HepG2 (cell line): ENCODE measurements around the gene VAMP8. TPM values are rescaled to one million over a fixed set of nuclear protein-coding genes. Genes with fewer than 3 reads are reported as not detected.
"Not testable (repeated sequence)": the region's sequence is repeated elsewhere in the genome, so short reads cannot be mapped to it uniquely, and the experiment has no call there.

Experiments used
- ATAC-seq: fragments of 200-7000 bp; cut with Tn5 transposase; 3 replicates; pipeline ENCODE4 v1.9.1; 2020; ENCODE audit warnings: mild to moderate bottlenecking, moderate library complexity
- BruUV-seq: library from RNA; stranded (reverse); fragments of 400-500 nt; replicated peaks from 2 replicates; lab custom pipeline; 2021; lab: Mats Ljungman, UMichigan
- CTCF ChIA-PET: fragments of 300-600 bp; formaldehyde crosslinking; extraction: SDS; loops from one replicate; lab custom pipeline; 2021; ENCODE audit warnings: low total read pairs, inconsistent platforms, low intra/inter-chr PET ratio; lab: Yijun Ruan, JAX
- POLR2A ChIA-PET: fragments of 350-600 bp; sonication (Branson Sonifier 250); formaldehyde crosslinking; loops from one replicate; lab custom pipeline; 2020; ENCODE audit warnings: antibody characterized with exemption, inconsistent platforms; lab: Yijun Ruan, JAX
- DNase-seq: peaks from one replicate; pipeline ENCODE4 v3.0.0-alpha.2; 2015; ENCODE audit warnings: low spot score
- FAIRE-seq: peaks from 3 replicates; lab custom pipeline; 2011; peaks lifted over from hg19 to GRCh38; lab: Jason Lieb, UNC
- H2AFZ ChIP-seq: one replicate; pipeline ENCODE4 v1.6.1; 2011; ENCODE audit warnings: low read length, inconsistent platforms
- H3K27ac ChIP-seq: fragments of 300-600 bp; 3 replicates; pipeline ENCODE4 v1.8.0; 2011; ENCODE audit warnings: mixed run types, mild to moderate bottlenecking, mixed read lengths, low read length, inconsistent platforms; ENCODE audit not compliant: insufficient read depth; ENCODE audit errors: extremely low read length
- H3K27me3 ChIP-seq, 2 experiments: fragments of 200-600 bp in 1 of 2; 2 replicates in 1 of 2; 3 replicates in 1 of 2; pipeline versions ENCODE4 v1.6.0 to v1.8.0; 2011; ENCODE audit warnings: low read length in 2 of 2, mild to moderate bottlenecking in 2 of 2, moderate library complexity in 2 of 2, inconsistent platforms in 1 of 2; ENCODE audit not compliant: insufficient read depth in 2 of 2, control insufficient read depth in 1 of 2
- H3K36me3 ChIP-seq, 2 experiments: fragments of 200-600 bp in 1 of 2; replicated peaks in 1 of 2; 2 replicates in 1 of 2; 3 replicates in 1 of 2; pipeline versions ENCODE4 v1.5.1 to v1.8.0; 2011; ENCODE audit warnings: low read length in 2 of 2, inconsistent platforms in 1 of 2; ENCODE audit not compliant: insufficient read depth in 2 of 2, control insufficient read depth in 1 of 2
- H3K4me1 ChIP-seq: 2 replicates; pipeline ENCODE4 v1.5.1; 2012; ENCODE audit warnings: low read length, inconsistent platforms; ENCODE audit not compliant: insufficient read depth
- H3K4me2 ChIP-seq: 2 replicates; pipeline ENCODE4 v1.6.0; 2011; ENCODE audit warnings: low read depth, low read length, inconsistent platforms
- H3K4me3 ChIP-seq, 3 experiments: fragments of 200-600 bp in 1 of 3; sonication (generic), shearing (Covaris generic) in 1 of 3; replicated peaks in 1 of 3; 2 replicates each; pipeline ENCODE4 v1.5.1; 2011 to 2016; ENCODE audit warnings: low read length in 3 of 3, inconsistent platforms in 2 of 3, low read depth in 2 of 3, mild to moderate bottlenecking in 2 of 3, control low read depth in 1 of 3, mixed read lengths in 1 of 3; ENCODE audit not compliant: insufficient read depth in 1 of 3
- H3K79me2 ChIP-seq: one replicate; pipeline ENCODE4 v1.6.1; 2011; ENCODE audit warnings: low read length, inconsistent platforms; ENCODE audit not compliant: insufficient read depth
- H3K9ac ChIP-seq: 2 replicates; pipeline ENCODE4 v1.6.0; 2011; ENCODE audit warnings: mild to moderate bottlenecking, low read depth, low read length, inconsistent platforms; ENCODE audit not compliant: insufficient read depth
- H3K9me3 ChIP-seq: 2 replicates; pipeline ENCODE4 v1.5.1; 2012; ENCODE audit warnings: mild to moderate bottlenecking, low read length
- H4K20me1 ChIP-seq: 2 replicates; pipeline ENCODE4 v1.6.0; 2011; ENCODE audit warnings: inconsistent platforms, mild to moderate bottlenecking, low read length, moderate library complexity; ENCODE audit not compliant: insufficient read depth
- ARNT2 ChIP-seq: sonication (generic); formaldehyde crosslinking; IDR thresholded peaks from 2 replicates; pipeline ENCODE4 v1.8.0; 2022; ENCODE audit warnings: mild to moderate bottlenecking, low read depth, missing genetic modification reagents, moderate library complexity
- CSRNP2 ChIP-seq: sonication (generic); formaldehyde crosslinking; conservative IDR thresholded peaks from 2 replicates; pipeline ENCODE4 v1.8.0; 2022; ENCODE audit warnings: low read depth, missing genetic modification reagents
- PAF1 ChIP-seq: IDR thresholded peaks from 2 replicates; pipeline ENCODE4 v1.6.1; 2016; ENCODE audit warnings: missing genetic modification reagents, missing compliant biosample characterization
- POLR2A ChIP-seq, 2 experiments: IDR thresholded peaks; 2 replicates each; pipeline ENCODE4 v1.6.1; 2011; ENCODE audit warnings: low read depth in 2 of 2, low read length in 2 of 2, mild to moderate bottlenecking in 1 of 2, moderate library complexity in 1 of 2; ENCODE audit not compliant: insufficient read depth in 1 of 2
- POLR2AphosphoS5 ChIP-seq: IDR thresholded peaks from 2 replicates; pipeline ENCODE4 v1.6.1; 2012; ENCODE audit warnings: low read depth, low read length
- POLR2G ChIP-seq: fragments of 200-400 bp; formaldehyde crosslinking; IDR thresholded peaks from 2 replicates; pipeline ENCODE4 v1.6.1; 2018; ENCODE audit warnings: mild to moderate bottlenecking, low read depth, low read length, moderate library complexity
- RBFOX2 ChIP-seq: fragments of 200-400 bp; formaldehyde crosslinking; IDR thresholded peaks from 2 replicates; pipeline ENCODE4 v1.6.1; 2017; ENCODE audit warnings: low read depth, mild to moderate bottlenecking, low read length
- SSRP1 ChIP-seq: IDR thresholded peaks from 2 replicates; pipeline ENCODE4 v1.6.1; 2016; ENCODE audit warnings: control low read depth
- WGBS: methylation state at CpG from one replicate; pipeline ENCODE4 v1.1.6; 2017; ENCODE audit warnings: low lambda C conversion rate; 5-methylcytosine and 5-hydroxymethylcytosine counted together
- in situ Hi-C: cut with HindIII; loops from 2 replicates; pipeline ENCODE4 v1.10.0; 2017; ENCODE audit warnings: low pct_unique_long_range_greater_than_20kb; ENCODE audit not compliant: extremely low pct_ligation_motif_present
- intact Hi-C: fragments of 100-400 bp; cut with micrococcal nuclease; formaldehyde crosslinking; loops from one replicate; pipeline ENCODE4 v1.10.0; 2022; ENCODE audit not compliant: unreplicated experiment
- polyA plus RNA-seq, 8 experiments: library from polyadenylated mRNA; depleted of rRNA in 3 of 8; stranded (reverse) in 7 of 8; unstranded in 1 of 8; fragments of >200 nt; fragmentation: Illumina TruSeq in 4 of 8; extraction: Trizol in 4 of 8; gene quantifications; 2 replicates each; pipeline versions ENCODE4 v1.2.1 to v1.2.3, GENCODE V29; 2011 to 2016; ENCODE audit warnings: low read depth in 4 of 8, missing spikeins in 1 of 8, mixed read lengths in 1 of 8; ENCODE audit not compliant: insufficient read depth in 1 of 8
- total RNA-seq, 5 experiments: library from RNA; depleted of rRNA; stranded (reverse); fragments of >200 nt; fragmentation: Illumina TruSeq; extraction: Trizol; gene quantifications; 2 replicates each; pipeline ENCODE4 v1.2.3, GENCODE V29; 2016; ENCODE audit warnings: low read depth in 1 of 5

VAMP8 gene
- total and polyA plus RNA-seq, 2 of the 13 experiments (the other 11 are each of a cell fraction or from before 2014, with no cell fraction given) = 83.3 to 157 TPM

DNA sequence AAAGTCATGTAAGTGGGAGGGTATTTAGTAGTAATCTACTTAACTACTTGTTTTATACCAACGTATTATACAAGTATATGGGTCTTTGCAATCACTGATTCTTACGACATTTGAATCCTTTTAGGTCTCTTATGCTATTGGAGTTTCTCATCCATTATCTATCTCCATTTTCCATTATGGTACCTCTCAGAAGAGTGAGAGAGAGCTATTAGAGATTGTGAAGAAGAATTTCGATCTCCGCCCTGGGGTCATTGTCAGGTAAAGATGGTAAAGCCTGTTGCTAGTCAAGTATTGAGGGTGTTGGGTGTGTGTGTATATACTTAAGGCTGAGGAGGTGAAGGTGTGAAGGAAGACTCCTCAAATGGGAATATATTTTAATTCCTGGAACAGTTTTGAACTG is 34.6 kb upstream of the VAMP8 start:
- TF ChIP-seq CSRNP2 (CRISPR knock-in tag) = no peak
- peak; percentile 41; the same call in 1 of the 2 replicates for TF ChIP-seq RBFOX2
- ChIA-PET POLR2A (interaction anchor here (4.1 to 11.7 kb wide), 3 partner anchors 11 to 122 kb away, joined by 16 to 445 read pairs (median 219); partner anchors contain the start of genes GGCX, RNF181 and SH2D6), CTCF (no interaction called here)
- BruUV-seq = no TSS peak
- intact Hi-C loops (no loop called here), in situ Hi-C loops (no loop called here)
- no peak for FAIRE-seq
- no peak overlapping the region for H3K4me3 ChIP-seq
- peaks cover 45% of the 10 kb centered on the region for H3K79me2 ChIP-seq
- no peak overlapping the region for H3K27ac ChIP-seq
- peaks cover 30% of the 10 kb centered on the region for H3K4me1 ChIP-seq
- H3K27me3 ChIP-seq = no peaks in the 10 kb centered on the region; a peak in 1 of 5 replicates
- H2AFZ ChIP-seq = no peak overlapping the region
- H3K36me3 ChIP-seq = peaks cover 13 to 48% of the 10 kb centered on the region in 2 experiments; a peak in 4 of 5 replicates
- peak overlapping the region; percentile 14; the same call in 1 of the 2 replicates for H3K4me2 ChIP-seq
- DNase-seq = no peak
- no peak overlapping the region for H3K9ac ChIP-seq
- ATAC-seq = no peak
- 92% methylated on average over 4 of the region's 4 CpGs for WGBS
- H3K9me3 ChIP-seq = no peaks in the 10 kb centered on the region
- H4K20me1 ChIP-seq = peaks cover 44% of the 10 kb centered on the region

DNA sequence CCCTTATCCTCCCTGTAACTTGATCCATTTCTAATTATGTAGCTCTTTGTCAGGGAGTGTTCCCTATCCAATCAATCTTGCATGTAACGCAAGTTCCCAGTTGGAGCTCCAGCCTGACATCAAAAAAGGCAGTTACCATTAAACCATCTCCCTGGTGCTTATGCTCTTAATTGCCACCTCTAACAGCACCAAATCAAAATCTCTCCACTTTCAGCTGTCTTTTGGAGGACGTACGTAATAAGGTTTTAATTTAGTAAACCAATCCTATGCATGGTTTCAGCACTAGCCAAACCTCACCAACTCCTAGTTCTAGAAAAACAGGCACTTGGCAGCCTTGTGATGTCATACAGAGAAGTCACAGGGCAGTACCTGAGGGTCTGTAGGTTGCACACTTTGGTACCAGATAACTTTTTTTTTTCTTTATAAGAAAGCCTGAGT is 33.1 kb upstream of the VAMP8 start:
- POLR2A ChIA-PET = interaction anchor here (0.8 to 18.0 kb wide), 9 partner anchors 3 to 124 kb away, joined by 3 to 445 read pairs (median 6); partner anchors contain the start of genes C2orf68, GGCX, MAT2A and RNF181
- ATAC-seq, H2AFZ ChIP-seq, FAIRE-seq, H3K27me3 ChIP-seq, H3K9ac ChIP-seq, intact Hi-C loops, CTCF ChIA-PET, in situ Hi-C loops, H3K9me3 ChIP-seq, H3K4me2 ChIP-seq, DNase-seq, H3K4me3 ChIP-seq, H3K27ac ChIP-seq, BruUV-seq: not testable (repeated sequence)
- H4K20me1 ChIP-seq = peaks cover 44% of the 10 kb centered on the region
- peaks cover 14 to 52% of the 10 kb centered on the region in 2 experiments; a peak in 4 of 5 replicates for H3K36me3 ChIP-seq
- peaks cover 30% of the 10 kb centered on the region for H3K4me1 ChIP-seq
- peaks cover 36% of the 10 kb centered on the region for H3K79me2 ChIP-seq
- 100% methylated on average over 3 of the region's 3 CpGs for WGBS
- TF ChIP-seq POLR2G (peak; percentile 65; the same call in 1 of the 2 replicates), POLR2AphosphoS5 (peak; percentile 47; the same call in 1 of the 2 replicates), PAF1 (0 out of 2 replicates have a peak, but pooled peaks have one; percentile 30), SSRP1 (CRISPR knock-in tag) (peak; percentile 84; the same call in 1 of the 2 replicates), POLR2A (IDR thresholded peaks at IDR 0.05; ENCODE audit: insufficient read depth in 1 of 2, low read depth in 2 of 2, low read length in 2 of 2) (peak; percentile 12 to 17; a peak in 2 of 4 replicates), RBFOX2 (peak; percentile 66), ARNT2 (CRISPR knock-in tag) (0 out of 2 replicates have a peak, but pooled peaks have one; percentile 11)
